Activated T-cell treated with anti-CD3 and anti-CD28 coated beads for 24 hours (primary cell): Measurements from ENCODE around the gene ST6GALNAC5.

ENCODE experiments used
- DNase-seq: peaks from one replicate; pipeline ENCODE4 v3.0.0-alpha.2; 2020; ENCODE audit warnings: low read depth

Gene ST6GALNAC5

GRCh38 chr1:77014073-77014788 lies 147.0 kb downstream of the ST6GALNAC5 start:
- no peak for DNase-seq

DNA sequence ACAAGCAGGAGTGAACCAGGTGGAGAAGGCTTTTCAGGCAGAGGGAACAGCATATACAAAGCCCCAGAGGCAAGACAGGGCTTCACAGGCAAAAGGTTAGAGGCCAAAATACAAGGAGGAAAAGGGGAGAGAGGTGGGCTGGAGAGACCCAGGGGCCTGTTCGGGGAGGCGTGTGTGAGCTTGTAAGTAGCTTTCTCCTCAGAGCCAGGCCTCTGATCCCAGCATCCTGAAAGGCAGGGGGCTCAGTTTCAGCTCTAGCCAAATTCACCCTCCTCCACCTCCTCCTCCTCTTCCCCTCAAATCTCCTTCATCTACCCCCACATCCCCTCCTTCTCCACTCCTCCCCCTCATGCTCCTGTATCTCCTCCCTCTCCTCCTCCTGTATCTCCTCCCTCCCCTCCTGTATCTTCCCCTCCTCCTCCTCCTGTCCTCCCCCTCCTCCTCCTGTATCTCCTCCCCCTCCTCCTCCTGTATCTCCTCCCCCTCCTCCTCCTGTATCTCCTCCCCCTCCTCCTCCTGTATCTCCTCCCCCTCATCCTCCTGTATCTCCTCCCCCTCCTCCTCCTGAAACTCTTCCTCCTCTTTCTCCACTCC lies 148.6 kb downstream of the ST6GALNAC5 start:
- no peak for DNase-seq

- no peak for DNase-seq
These were observed 149.2 kb downstream of the ST6GALNAC5 start for GRCh38 chr1:77016386-77016985.

DNA sequence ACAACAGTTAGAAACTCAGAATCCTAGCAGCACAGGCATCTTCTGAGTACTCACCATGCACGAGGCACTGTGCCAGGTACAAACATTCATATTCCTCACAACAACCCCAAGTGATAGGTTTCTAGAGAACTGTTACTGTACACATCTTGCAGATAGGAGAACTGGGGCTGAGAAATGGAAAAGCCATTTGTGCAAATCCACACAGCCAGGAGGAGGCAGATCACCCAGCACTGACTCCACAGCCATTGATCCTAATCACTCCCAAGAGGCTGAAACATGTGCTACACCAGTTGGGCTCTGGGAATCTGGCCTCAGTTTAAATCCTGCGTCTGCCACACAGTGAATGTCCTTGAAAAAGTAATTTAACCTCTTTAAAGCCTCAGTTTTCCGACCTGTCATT lies 151.0 kb downstream of the ST6GALNAC5 start:
- DNase-seq = no peak

GRCh38 chr1:77018761-77019160 lies 151.5 kb downstream of the ST6GALNAC5 start:
- no peak for DNase-seq

DNA sequence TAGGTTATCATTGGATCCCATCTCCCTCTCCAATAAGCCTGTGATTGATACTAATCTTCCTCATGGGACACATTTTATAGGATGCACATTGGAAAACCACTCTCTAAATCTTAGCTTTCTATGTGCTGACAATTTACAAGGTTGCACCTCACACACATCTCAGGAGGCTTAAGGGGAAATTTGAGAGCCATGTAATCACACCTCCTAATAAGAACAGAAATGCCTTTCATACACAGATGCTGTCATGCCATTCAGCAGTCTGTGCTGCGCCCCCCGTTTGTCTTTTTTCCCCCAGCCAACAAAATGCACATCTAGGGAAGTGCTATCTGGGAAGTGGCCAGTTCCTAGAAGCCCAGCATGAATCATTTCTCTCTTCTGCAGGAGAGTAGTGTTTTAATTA lies 154.5 kb downstream of the ST6GALNAC5 start:
- no peak for DNase-seq

GRCh38 chr1:77024500-77024899 lies 157.2 kb downstream of the ST6GALNAC5 start:
- DNase-seq = no peak

GRCh38 chr1:77025599-77025998 lies 158.3 kb downstream of the ST6GALNAC5 start:
- DNase-seq = no peak

DNA sequence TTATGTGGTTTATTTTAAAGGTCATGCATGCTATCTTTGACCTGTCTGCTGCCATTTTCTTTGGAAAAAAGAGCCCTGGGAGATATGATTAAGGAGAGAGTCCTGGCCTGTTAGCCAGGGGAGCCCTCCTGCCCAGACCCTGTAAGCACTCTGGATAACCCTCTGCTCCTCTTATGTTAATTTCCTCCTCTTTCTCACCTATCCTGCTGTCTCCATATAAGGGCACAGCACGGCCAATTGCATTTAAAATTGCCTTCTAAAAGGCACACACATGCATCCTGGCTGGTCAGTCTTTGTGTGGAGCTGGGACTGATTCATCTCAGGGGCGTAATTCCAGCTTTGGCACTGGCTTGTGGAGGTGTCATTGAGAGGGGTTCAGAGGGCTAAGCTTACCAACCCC lies 158.9 kb downstream of the ST6GALNAC5 start:
- no peak for DNase-seq

- no peak for DNase-seq
These were observed 159.4 kb downstream of the ST6GALNAC5 start for GRCh38 chr1:77026640-77027039.

GRCh38 chr1:77027847-77028246 lies 160.6 kb downstream of the ST6GALNAC5 start:
- DNase-seq = no peak

DNA sequence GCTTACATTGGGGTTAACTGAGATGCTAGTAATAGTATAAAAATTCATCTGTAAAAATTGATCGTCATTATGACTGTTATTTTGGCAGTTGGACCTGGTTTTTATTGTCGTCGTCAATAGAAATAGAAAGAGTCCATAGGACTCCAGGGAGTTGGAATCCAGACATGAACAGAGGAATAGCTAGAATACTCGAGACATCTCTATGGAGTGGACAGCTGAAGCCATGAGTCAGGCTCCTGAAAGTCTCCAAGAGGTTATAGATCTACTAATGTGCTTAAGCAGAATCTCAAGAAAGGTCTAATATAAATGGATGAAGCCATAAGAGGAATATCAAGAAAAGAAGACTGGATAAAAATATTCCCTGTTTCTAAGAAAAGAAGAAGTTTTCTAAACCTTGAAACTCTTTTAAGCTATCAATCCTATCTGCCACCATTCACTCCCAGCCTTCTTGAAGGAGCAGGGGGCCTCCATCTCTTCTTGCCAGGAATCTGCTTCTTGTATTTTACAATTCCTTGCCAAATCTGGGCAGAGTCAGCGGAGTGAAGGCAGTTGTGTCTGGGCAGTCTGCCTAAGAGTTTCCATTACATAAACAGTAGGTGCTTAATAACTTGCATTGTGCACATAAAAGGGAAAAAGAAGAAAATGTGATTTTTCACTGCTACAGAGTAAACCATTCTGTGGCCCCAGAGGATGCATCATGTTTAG lies 163.3 kb downstream of the ST6GALNAC5 start:
- no peak for DNase-seq

GRCh38 chr1:77031106-77031662 lies 163.9 kb downstream of the ST6GALNAC5 start:
- DNase-seq = no peak

DNA sequence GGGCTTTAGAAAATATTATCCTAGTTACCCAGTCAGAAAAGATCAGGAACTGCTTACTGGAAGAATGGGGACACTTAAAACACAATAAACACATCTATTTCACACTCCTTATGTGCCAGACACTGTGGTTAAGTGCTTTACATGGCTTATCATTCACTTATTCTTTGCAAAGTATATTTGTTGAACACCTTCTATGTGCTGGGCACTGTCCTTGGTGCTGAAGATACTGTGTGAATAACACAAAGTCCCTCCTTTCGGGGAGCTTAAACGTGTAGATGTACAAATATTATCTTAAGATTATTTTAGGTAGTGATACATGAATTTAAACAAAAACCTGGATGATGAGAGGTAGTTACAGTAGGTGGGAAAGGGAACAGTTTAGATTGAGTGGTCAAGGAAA lies 169.3 kb downstream of the ST6GALNAC5 start:
- no peak for DNase-seq

DNA sequence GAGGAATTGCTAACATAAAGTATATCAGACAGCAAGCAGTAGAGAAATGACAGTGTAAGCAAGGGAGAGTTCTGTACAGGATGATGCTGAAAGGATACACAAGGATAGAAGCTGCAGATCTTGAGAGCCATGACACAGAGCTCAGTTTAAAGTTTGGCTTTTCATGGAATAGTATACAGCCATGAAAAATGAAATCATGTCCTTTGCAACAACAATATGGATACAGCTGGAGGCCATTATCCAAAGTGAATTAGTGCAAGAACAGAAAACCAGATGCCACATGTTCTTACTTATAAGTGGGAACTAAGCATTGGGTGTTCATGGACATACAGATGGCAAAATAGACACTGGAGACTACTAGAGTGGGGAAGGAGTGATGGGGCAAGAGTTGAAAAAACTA lies 169.8 kb downstream of the ST6GALNAC5 start:
- DNase-seq = no peak

- no peak for DNase-seq
These were observed 170.7 kb downstream of the ST6GALNAC5 start for GRCh38 chr1:77038000-77038399.

- no peak for DNase-seq
These were observed 171.8 kb downstream of the ST6GALNAC5 start for GRCh38 chr1:77039111-77039510.

- no peak for DNase-seq
These were observed 172.5 kb downstream of the ST6GALNAC5 start for GRCh38 chr1:77039739-77040138.

DNA sequence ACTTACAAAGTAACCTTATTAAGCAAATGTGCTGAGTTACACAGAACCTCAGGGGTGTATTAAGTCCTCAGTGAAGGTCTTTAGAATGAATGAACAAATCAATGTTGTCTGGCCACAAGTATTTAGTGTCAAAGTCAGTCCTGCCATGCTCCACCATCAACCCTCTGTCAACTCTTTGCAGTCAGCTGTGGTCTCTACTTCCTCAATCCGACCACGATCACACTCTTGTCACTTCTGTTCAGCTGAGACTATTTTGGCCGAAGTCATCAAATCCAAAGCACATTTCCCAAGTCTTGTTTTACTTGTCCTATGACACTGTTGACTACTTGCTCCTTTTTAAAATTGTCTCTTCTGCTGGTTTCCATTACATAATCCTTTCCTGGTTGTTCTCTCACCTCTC lies 173.5 kb downstream of the ST6GALNAC5 start:
- DNase-seq = no peak

DNA sequence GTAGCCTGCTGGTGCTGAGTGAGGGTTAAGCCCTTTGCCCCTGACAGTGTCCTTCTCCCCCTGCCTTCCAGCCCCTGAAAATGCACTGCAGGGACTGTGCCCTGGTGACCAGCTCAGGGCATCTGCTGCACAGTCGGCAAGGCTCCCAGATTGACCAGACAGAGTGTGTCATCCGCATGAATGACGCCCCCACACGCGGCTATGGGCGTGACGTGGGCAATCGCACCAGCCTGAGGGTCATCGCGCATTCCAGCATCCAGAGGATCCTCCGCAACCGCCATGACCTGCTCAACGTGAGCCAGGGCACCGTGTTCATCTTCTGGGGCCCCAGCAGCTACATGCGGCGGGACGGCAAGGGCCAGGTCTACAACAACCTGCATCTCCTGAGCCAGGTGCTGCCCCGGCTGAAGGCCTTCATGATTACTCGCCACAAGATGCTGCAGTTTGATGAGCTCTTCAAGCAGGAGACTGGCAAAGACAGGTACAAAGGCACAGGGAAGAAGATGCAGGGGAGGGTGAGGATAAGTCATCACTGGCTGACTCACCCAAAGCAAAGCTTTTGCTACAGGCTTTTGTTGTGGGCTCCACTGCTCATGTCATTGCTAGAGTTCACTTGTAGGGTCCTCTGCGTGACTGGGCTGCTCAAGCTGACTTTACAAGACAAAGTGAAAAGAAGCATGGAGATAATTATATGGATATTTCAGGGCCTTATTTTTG lies 177.0 kb downstream of the ST6GALNAC5 start:
- DNase-seq = no peak

GRCh38 chr1:77047575-77047974 lies 180.3 kb downstream of the ST6GALNAC5 start:
- no peak for DNase-seq
